HCT116 (cell line): Measurements from ENCODE around the gene CELA3A. TPM values are rescaled to one million over a fixed set of nuclear protein-coding genes. Genes with fewer than 3 reads are reported as not detected.
"Not testable (repeated sequence)": the region's sequence is repeated elsewhere in the genome, so short reads cannot be mapped to it uniquely, and the experiment has no call there.

ENCODE experiments used
- ATAC-seq: fragments of 200-7000 bp; cut with Tn5 transposase; 2 replicates; pipeline ENCODE4 v1.9.1; 2020; ENCODE audit warnings: mild to moderate bottlenecking, moderate library complexity
- BruUV-seq: library from RNA; stranded (reverse); fragments of 400-500 nt; replicated peaks from 2 replicates; lab custom pipeline; 2021; lab: Mats Ljungman, UMichigan
- CTCF ChIA-PET: fragments of 300-600 bp; sonication (Branson Sonifier 250); formaldehyde crosslinking; loops from one replicate; lab custom pipeline; 2021; ENCODE audit warnings: antibody characterized with exemption; lab: Charles Lee
- POLR2A ChIA-PET: fragments of 300-600, 350-600 bp; sonication (Branson Sonifier 250); formaldehyde crosslinking; loops from one replicate; lab custom pipeline; 2021; ENCODE audit warnings: antibody characterized with exemption; lab: Charles Lee
- RAD21 ChIA-PET, 2 experiments: fragments of 300-600 bp; sonication (Branson Sonifier 250); formaldehyde crosslinking; loops; one replicate each; lab custom pipeline; 2023; ENCODE audit warnings: low total read pairs in 2 of 2; ENCODE audit not compliant: uncharacterized antibody in 2 of 2, unreplicated experiment in 2 of 2, low non-redundant PET in 1 of 2; lab: Charles Lee
- DNase-seq: peaks from one replicate; pipeline ENCODE4 v3.0.0-alpha.2; 2010; ENCODE audit warnings: low read depth, low spot score
- H2AFZ ChIP-seq: fragments of 200-600 bp; shearing (Covaris generic), sonication (generic); 2 replicates; pipeline ENCODE4 v1.6.1; 2017; ENCODE audit warnings: low read depth, mixed run types, mixed read lengths, antibody characterized with exemption, low read length; ENCODE audit not compliant: poor library complexity, severe bottlenecking
- H3K27ac ChIP-seq: 2 replicates; pipeline ENCODE4 v1.5.1; 2012; ENCODE audit warnings: low read depth, low read length
- H3K27me3 ChIP-seq: fragments of 200-600 bp; sonication (generic); 2 replicates; pipeline ENCODE4 v1.6.1; 2016; ENCODE audit warnings: mixed run types, low read length, mixed read lengths; ENCODE audit not compliant: insufficient read depth
- H3K36me3 ChIP-seq, 2 experiments: fragments of 200-500 bp in 1 of 2; fragments of 200-600 bp in 1 of 2; sonication (Bioruptor generic) in 1 of 2; sonication (generic) in 1 of 2; 2 replicates each; pipeline versions ENCODE4 v1.5.1 to v1.6.1; 2014 to 2016; ENCODE audit warnings: low read length in 2 of 2, inconsistent platforms in 1 of 2, mixed read lengths in 1 of 2, mixed run types in 1 of 2; ENCODE audit not compliant: insufficient read depth in 2 of 2, control insufficient read depth in 1 of 2
- H3K4me1 ChIP-seq, 2 experiments: fragments of 200-600 bp in 1 of 2; sonication (generic) in 1 of 2; 2 replicates each; pipeline versions ENCODE4 v1.5.1 to v1.6.1; 2012 to 2017; ENCODE audit warnings: low read length in 2 of 2, inconsistent platforms in 1 of 2, mild to moderate bottlenecking in 1 of 2, mixed read lengths in 1 of 2, mixed run types in 1 of 2, moderate library complexity in 1 of 2; ENCODE audit not compliant: insufficient read depth in 2 of 2, control insufficient read depth in 1 of 2
- H3K4me2 ChIP-seq: fragments of 200-600 bp; sonication (generic); 2 replicates; pipeline ENCODE4 v1.6.1; 2017; ENCODE audit warnings: mixed run types, low read length, mixed read lengths
- H3K4me3 ChIP-seq, 2 experiments: fragments of 200-600 bp in 1 of 2; sonication (generic) in 1 of 2; replicated peaks in 1 of 2; 2 replicates each; pipeline ENCODE4 v1.5.1; 2011 to 2016; ENCODE audit warnings: low read length in 2 of 2, control low read depth in 1 of 2, low read depth in 1 of 2, mild to moderate bottlenecking in 1 of 2, mixed read lengths in 1 of 2, mixed run types in 1 of 2
- H3K79me2 ChIP-seq: fragments of 200-600 bp; sonication (generic); 2 replicates; pipeline ENCODE4 v1.6.1; 2017; ENCODE audit warnings: mild to moderate bottlenecking, mixed run types, low read length, moderate library complexity, mixed read lengths; ENCODE audit not compliant: insufficient read depth
- H3K9ac ChIP-seq: fragments of 200-600 bp; sonication (generic); 2 replicates; pipeline ENCODE4 v1.6.1; 2016; ENCODE audit warnings: low read length, mixed read lengths
- H3K9me2 ChIP-seq: fragments of 200-600 bp; sonication (generic), shearing (Covaris generic); 2 replicates; pipeline ENCODE4 v1.6.1; 2017; ENCODE audit warnings: mixed run types, mild to moderate bottlenecking, moderate library complexity; ENCODE audit not compliant: insufficient read depth
- H3K9me3 ChIP-seq, 2 experiments: fragments of 200-500 bp in 1 of 2; fragments of 200-600 bp in 1 of 2; sonication (Bioruptor generic) in 1 of 2; sonication (generic) in 1 of 2; 2 replicates each; pipeline ENCODE4 v1.6.1; 2014 to 2017; ENCODE audit warnings: low read length in 2 of 2, mixed read lengths in 2 of 2, inconsistent platforms in 1 of 2, low read depth in 1 of 2, mild to moderate bottlenecking in 1 of 2, mixed run types in 1 of 2, moderate library complexity in 1 of 2; ENCODE audit not compliant: control insufficient read depth in 1 of 2, insufficient read depth in 1 of 2
- H4K20me1 ChIP-seq: fragments of 200-600 bp; sonication (generic), shearing (Covaris generic); 2 replicates; pipeline ENCODE4 v1.6.1; 2017; ENCODE audit warnings: mixed run types, mild to moderate bottlenecking, moderate library complexity; ENCODE audit not compliant: insufficient read depth
- FOSL1 ChIP-seq: IDR thresholded peaks from 2 replicates; pipeline ENCODE4 v1.6.1; 2012; ENCODE audit warnings: low read depth
- JUND ChIP-seq: IDR thresholded peaks from 2 replicates; pipeline ENCODE4 v1.6.1; 2012
- intact Hi-C: fragments of 100-400 bp; cut with micrococcal nuclease; formaldehyde crosslinking; loops from 2 replicates; pipeline ENCODE4 v1.10.0; 2022
- total RNA-seq: library from RNA; stranded (reverse); gene quantifications from one replicate; pipeline ENCODE4 v1.2.1, GENCODE V29; 2021; ENCODE audit not compliant: unreplicated experiment

CELA3A gene
- total RNA-seq, 1 experiment from 2014 or later = 9.0 TPM

DNA sequence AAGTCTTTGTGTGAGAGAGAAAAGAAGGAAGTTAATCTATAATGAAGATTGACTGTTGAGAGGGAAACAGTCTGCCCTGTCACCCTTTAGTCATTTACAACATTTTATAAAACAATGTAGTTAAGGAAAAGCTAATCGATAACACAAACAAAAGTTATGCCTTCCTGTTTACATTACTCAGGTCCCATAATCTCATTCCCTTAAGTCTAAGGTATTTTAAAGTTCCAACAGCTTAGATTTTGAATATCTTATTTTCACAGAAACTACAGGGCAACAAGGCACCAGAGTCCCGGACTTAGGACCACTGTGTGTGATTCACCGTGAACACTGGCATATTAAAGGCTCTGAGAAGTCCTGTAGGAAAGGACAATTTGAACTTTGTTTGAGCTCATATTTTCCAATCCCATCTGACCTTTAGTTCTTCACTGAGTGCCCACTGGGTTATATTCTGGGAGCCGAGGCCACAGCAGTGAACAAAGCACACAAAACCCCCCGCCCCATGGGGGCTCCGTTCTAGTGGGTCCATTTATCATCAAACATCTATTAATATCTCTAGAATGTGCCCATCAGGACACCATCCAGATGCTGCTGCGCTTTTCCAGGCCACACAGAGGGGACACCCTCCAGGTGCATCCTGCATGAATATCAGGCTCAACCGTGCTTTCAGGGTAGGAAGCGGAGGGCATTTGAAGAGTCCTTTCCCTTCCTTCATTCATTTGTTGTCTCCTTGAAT, 3.4 kb upstream of the CELA3A start:
- intact Hi-C loops, BruUV-seq, H3K4me3 ChIP-seq, H3K4me2 ChIP-seq, H3K27ac ChIP-seq, CTCF ChIA-PET, ATAC-seq, H3K36me3 ChIP-seq, H3K9me3 ChIP-seq, H3K9ac ChIP-seq, DNase-seq, H3K9me2 ChIP-seq, H3K79me2 ChIP-seq, H2AFZ ChIP-seq, H4K20me1 ChIP-seq, H3K27me3 ChIP-seq, RAD21 ChIA-PET, POLR2A ChIA-PET: not testable (repeated sequence)
- peaks cover 0 to 10% of the 10 kb centered on the region in 2 experiments; a peak in 2 of 4 replicates for H3K4me1 ChIP-seq
- 0 out of 2 replicates have a peak, but pooled peaks have one; percentile 19 for TF ChIP-seq FOSL1
- peak; percentile 10; the same call in 1 of the 2 replicates for TF ChIP-seq JUND

DNA sequence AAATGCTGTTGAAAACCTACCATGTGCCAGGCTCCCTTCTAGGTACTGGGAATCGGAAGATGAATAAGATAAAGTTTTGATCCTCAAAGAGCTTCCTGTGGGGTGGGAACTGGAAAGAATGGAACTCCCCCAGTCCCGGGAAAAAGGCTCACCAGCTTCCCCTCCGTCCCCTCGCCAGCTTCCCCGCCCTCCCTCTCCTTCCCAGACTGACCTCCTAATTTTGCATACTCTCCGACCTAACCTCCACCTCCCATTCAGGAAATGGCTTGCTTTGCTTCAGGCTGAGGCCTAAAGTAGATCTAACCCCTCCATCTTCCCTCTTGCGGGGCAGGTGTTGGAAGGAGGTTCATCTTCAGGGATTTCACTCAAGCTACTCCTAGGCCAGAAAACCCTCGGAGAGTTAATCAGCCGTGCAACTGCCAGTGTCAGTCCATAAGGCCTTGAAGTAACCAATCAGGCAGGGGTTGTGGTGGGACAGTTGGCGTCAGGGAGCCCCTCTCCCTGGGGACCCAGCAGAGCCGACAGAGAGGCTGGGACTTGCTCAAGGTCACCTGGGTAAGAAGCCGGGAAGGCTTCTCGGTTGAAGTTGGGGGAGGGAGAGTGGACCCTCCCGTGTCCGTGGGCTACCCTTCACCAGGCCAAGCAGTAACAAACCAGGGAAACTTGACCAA, 2.7 kb upstream of the CELA3A start:
- H3K36me3 ChIP-seq, DNase-seq, H2AFZ ChIP-seq, H3K79me2 ChIP-seq, BruUV-seq, CTCF ChIA-PET, POLR2A ChIA-PET, ATAC-seq, H3K9me3 ChIP-seq, H3K9me2 ChIP-seq, H3K27ac ChIP-seq, RAD21 ChIA-PET, H3K4me3 ChIP-seq, H3K9ac ChIP-seq, H3K4me2 ChIP-seq, H3K27me3 ChIP-seq, intact Hi-C loops, H4K20me1 ChIP-seq: not testable (repeated sequence)
- peaks cover 0 to 10% of the 10 kb centered on the region in 2 experiments; a peak in 2 of 4 replicates for H3K4me1 ChIP-seq

DNA sequence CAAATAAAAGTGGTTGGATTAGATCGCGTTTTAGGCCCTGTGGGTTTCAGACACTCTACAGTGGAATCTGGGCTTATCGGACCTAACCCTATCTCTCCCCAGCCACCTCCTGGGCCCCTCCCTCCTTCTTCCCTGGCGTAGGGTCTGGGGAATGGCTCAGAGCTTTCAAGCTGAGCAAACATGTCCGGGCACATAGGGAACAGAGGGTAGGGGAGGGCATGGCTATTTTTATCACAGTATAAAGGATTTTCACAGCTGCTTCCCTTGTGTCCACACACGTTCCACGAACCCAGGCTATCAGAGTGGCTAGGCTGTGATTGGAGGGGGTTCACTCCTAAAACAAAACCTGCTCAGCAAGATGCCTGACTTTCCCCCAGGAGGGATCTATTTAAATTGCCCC, 1.8 kb upstream of the CELA3A start:
- peaks cover 0 to 10% of the 10 kb centered on the region in 2 experiments; a peak in 2 of 4 replicates for H3K4me1 ChIP-seq
- H3K9me2 ChIP-seq, H3K9me3 ChIP-seq, H3K27me3 ChIP-seq, ATAC-seq, POLR2A ChIA-PET, intact Hi-C loops, CTCF ChIA-PET, H4K20me1 ChIP-seq, H3K4me3 ChIP-seq, DNase-seq, H3K36me3 ChIP-seq, H3K4me2 ChIP-seq, H3K79me2 ChIP-seq, RAD21 ChIA-PET, H3K27ac ChIP-seq, BruUV-seq, H2AFZ ChIP-seq, H3K9ac ChIP-seq: not testable (repeated sequence)

DNA sequence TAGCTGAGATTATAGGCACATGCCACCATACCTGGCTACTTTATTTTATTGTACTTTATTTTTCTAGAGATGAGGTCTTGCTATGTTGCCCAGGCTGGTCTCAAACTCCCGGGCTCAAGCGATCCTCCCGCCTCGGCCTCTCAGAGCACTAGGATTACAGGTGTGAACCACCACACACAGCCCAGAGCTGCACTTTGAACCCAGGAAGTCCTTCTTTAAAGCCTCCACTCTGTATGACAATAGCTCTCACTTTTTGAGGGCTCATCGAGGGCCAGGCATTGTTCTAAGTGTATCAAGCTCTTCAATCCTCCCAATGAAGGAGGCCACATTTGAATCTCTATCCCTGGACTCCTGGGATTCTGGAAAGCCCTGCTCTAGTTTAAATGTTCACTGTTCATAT, 1.0 kb downstream of the CELA3A start:
- POLR2A ChIA-PET, intact Hi-C loops, RAD21 ChIA-PET, DNase-seq, H3K36me3 ChIP-seq, H3K79me2 ChIP-seq, ATAC-seq, H3K9me3 ChIP-seq, BruUV-seq, H4K20me1 ChIP-seq, CTCF ChIA-PET, H3K4me3 ChIP-seq, H3K9me2 ChIP-seq, H3K4me1 ChIP-seq, H3K27me3 ChIP-seq, H3K4me2 ChIP-seq, H3K27ac ChIP-seq, H3K9ac ChIP-seq, H2AFZ ChIP-seq: not testable (repeated sequence)
